Brain microvascular endothelial cell (primary cell): ENCODE measurements around the gene RND2.
"Not testable (repeated sequence)": the region's sequence is repeated elsewhere in the genome, so short reads cannot be mapped to it uniquely, and the experiment has no call there.

Experiments used
- DNase-seq: peaks from one replicate; pipeline ENCODE4 v3.0.0-alpha.2; 2020
- H3K27ac ChIP-seq: fragments of 250-450 bp; sonication (Bioruptor Pico); 2 replicates; pipeline ENCODE4 v1.5.1; 2020; ENCODE audit warnings: mild to moderate bottlenecking, moderate library complexity
- H3K27me3 ChIP-seq: fragments of 250-450 bp; sonication (Bioruptor Pico); replicated peaks from 2 replicates; pipeline ENCODE4 v1.5.1; 2020; ENCODE audit warnings: mild to moderate bottlenecking
- H3K36me3 ChIP-seq: fragments of 250-450 bp; sonication (Bioruptor Pico); replicated peaks from 2 replicates; pipeline ENCODE4 v1.5.1; 2020; ENCODE audit warnings: mild to moderate bottlenecking
- H3K4me3 ChIP-seq: 2 replicates; pipeline ENCODE4 v1.5.1; 2011; ENCODE audit warnings: low read depth, mild to moderate bottlenecking, control low read depth, low read length, moderate library complexity
- CTCF ChIP-seq: IDR thresholded peaks from 2 replicates; pipeline ENCODE4 v1.5.1; 2011; ENCODE audit warnings: low read depth, mild to moderate bottlenecking, moderate library complexity, low read length, control low read depth, inconsistent platforms; ENCODE audit errors: missing control alignments
- in situ Hi-C: cut with HindIII; loops from 2 replicates; pipeline ENCODE4 v1.10.0; 2017; ENCODE audit warnings: low sequenced_read_pairs, low pct_ligation_motif_present

Gene RND2

GRCh38 chr17:43024407-43025289 is at the start of gene RND2:
Gene RND2 (plus strand): TSS chr17:43025231. CDS start chr17:43025348, 117 bp downstream.
- Histone ChIP-seq H3K27ac (no peak within 1 kb of the TSS), H3K27me3 (no peaks in the 10 kb centered on the region), H3K4me3 (peak within 1 kb of the TSS; percentile 61), H3K36me3 (no peaks in the 10 kb centered on the region)
- DNase-seq: peak; percentile 96
- TF ChIP-seq CTCF: peak; percentile 86
- in situ Hi-C loops: no loop called here

DNA sequence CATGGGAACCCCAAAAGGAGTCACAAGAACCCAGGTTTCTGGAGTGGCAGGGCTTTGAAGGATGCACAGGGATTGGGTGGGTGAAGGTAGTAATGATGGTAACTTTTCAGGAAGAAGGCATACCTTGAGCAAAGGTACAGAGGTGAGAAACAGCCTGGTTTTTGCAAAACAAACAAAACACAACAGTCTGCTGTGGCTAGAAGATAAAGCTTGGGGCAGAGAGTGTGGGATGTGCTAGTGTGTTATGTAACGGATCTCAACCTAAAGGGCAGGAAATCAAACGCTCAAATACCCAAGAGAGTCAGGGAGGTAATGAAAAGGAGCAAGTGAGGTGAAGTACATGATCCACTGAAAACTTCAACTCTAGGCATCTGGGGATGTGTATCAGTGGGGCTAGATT is 49.8 kb upstream of the RND2 start:
- no peak overlapping the region for H3K4me3 ChIP-seq
- no peaks in the 10 kb centered on the region for H3K36me3 ChIP-seq
- in situ Hi-C loops: no loop called here
- no peak for DNase-seq
- no peak for TF ChIP-seq CTCF
- no peaks in the 10 kb centered on the region for H3K27me3 ChIP-seq
- H3K27ac ChIP-seq: no peak overlapping the region

GRCh38 chr17:42975701-42976100 is 49.3 kb upstream of the RND2 start:
- H3K27ac ChIP-seq, DNase-seq, H3K4me3 ChIP-seq, H3K36me3 ChIP-seq, in situ Hi-C loops, H3K27me3 ChIP-seq: not testable (repeated sequence)

DNA sequence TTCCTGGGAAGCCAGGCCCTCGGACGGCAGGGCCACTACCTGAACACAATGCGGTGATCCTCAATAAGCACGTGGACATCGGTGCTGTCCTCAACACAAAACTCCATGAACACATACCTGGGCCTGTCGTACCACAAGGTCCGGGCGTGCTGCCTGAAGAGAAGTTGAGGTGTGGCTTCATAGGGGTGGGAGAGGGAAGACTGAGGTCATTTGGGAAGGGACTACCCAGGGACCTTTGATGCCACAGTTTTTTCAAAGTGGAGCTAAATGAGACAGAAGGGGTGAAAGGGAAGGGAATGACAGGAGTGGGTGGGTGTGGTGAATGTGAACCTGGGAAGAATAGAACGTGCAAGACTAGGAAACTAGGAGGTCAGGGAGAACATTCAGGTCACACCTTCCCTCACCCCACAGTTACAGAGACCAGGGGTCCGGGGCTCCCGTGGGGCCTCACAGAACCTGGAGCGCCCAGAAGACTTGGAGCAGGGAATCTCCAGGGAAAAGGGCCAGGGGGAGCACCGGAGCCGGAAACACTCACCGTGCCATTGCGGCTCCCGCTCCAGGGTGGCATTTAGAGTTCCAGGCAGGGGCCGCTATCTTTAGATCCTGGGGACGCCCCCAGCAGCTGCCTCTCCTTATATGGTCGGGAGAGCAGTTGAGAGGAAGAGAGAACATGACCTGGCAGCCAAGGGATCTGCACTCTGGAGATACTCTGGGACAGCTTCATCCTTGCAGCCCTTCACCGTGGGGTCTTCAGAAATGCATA is 45.3 kb upstream of the RND2 start, which contains the start of gene PTGES3L:
Gene PTGES3L (minus strand): TSS at position 570 of the 763 bp plus-strand sequence. CDS start 27 bp downstream, at position 543.
- no peak for TF ChIP-seq CTCF
- in situ Hi-C loops: no loop called here
- DNase-seq: peak; percentile 33
- no peaks in the 10 kb centered on the region for H3K27me3 ChIP-seq
- peak within 1 kb of the TSS; percentile 86 for H3K4me3 ChIP-seq
- H3K27ac ChIP-seq: peak within 1 kb of the TSS; percentile 55
- no peaks in the 10 kb centered on the region for H3K36me3 ChIP-seq

GRCh38 chr17:42980274-42980765 is 44.7 kb upstream of the RND2 start, which contains the start of gene RUNDC1:
Gene RUNDC1 (plus strand): TSS chr17:42980565. CDS start chr17:42980577, 12 bp downstream.
- Histone ChIP-seq H3K36me3 (no peaks in the 10 kb centered on the region), H3K27ac (peak within 1 kb of the TSS; percentile 55), H3K4me3 (peak within 1 kb of the TSS; percentile 86), H3K27me3 (no peaks in the 10 kb centered on the region)
- in situ Hi-C loops: no loop called here
- peak; percentile 82 for DNase-seq
- no peak for TF ChIP-seq CTCF
